Measurements from ENCODE around the gene CELA1.

Gene CELA1

GRCh38 chr12:51372021-51372420, 25.5 kb upstream of the CELA1 start:
- no peak overlapping the region for H3K4me3 ChIP-seq (ENCODE audit: low read depth, low read length)

DNA sequence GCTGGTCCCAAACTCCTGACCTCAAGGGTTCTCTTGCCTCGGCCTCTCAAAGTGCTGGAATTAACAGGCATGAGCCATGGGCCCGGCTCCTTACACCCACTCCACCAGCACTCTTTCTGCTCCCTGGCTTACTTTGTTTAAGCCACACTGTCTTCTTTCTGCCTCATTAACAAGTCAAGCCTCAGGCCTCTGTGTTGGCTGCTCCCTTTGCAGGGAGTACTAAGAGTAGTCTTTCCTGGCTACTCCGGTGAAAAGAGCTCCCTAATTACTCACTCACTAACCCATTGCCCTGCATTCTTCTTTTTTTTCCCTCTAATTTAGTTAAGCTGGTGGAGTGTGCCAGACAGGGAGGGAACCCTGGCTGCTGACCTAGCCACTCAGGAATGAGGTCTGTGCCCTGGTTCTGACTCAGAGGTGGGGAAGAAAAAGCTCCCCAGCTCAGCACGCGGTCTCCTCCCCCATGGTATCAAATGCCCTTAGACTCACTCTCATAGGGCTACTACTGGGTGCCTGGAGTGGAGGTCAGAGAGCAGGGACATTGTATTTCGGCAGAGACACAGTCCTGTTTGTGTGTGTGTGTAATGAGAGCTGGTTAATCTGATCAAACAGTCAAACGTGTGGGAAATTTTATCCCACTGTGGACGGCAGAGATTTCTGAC, 24.9 kb upstream of the CELA1 start:
- no peak overlapping the region for H3K4me3 ChIP-seq (ENCODE audit: low read depth, low read length)
- TF ChIP-seq, protein P1, sequence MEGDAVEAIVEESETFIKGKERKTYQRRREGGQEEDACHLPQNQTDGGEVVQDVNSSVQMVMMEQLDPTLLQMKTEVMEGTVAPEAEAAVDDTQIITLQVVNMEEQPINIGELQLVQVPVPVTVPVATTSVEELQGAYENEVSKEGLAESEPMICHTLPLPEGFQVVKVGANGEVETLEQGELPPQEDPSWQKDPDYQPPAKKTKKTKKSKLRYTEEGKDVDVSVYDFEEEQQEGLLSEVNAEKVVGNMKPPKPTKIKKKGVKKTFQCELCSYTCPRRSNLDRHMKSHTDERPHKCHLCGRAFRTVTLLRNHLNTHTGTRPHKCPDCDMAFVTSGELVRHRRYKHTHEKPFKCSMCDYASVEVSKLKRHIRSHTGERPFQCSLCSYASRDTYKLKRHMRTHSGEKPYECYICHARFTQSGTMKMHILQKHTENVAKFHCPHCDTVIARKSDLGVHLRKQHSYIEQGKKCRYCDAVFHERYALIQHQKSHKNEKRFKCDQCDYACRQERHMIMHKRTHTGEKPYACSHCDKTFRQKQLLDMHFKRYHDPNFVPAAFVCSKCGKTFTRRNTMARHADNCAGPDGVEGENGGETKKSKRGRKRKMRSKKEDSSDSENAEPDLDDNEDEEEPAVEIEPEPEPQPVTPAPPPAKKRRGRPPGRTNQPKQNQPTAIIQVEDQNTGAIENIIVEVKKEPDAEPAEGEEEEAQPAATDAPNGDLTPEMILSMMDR (IDR thresholded peaks at IDR 0.05; ENCODE audit: low read depth, low read length): no peak

More at GRCh38 chr12:51372021-51372420, 25.5 kb upstream of the CELA1 start:
- TF ChIP-seq, protein P1 (IDR thresholded peaks at IDR 0.05; ENCODE audit: low read depth, low read length): no peak

DNA sequence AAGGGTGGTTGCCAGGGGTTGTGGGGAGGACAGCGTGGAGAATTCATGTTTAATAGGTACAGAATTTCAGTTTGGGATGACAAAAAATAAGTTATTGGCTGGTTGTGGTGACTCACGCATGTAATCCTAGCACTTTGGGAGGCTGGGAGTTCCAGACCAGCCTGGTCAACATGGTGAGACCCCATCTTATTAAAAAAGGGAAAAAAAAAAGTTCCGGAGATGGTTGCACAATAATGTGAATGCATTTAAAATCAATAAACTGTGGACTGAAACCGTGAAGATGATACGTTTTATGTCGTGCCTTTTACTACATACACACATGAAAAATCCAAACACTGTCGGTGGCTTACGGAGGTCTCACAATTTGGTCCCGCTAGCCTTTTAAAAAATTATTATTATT, 24.2 kb upstream of the CELA1 start:
- no peak overlapping the region for H3K4me3 ChIP-seq (ENCODE audit: low read depth, low read length)
- TF ChIP-seq, protein P1 (IDR thresholded peaks at IDR 0.05; ENCODE audit: low read depth, low read length): no peak

GRCh38 chr12:51369581-51369980, 23.1 kb upstream of the CELA1 start:
- TF ChIP-seq, protein P1 (IDR thresholded peaks at IDR 0.05; ENCODE audit: low read depth, low read length): no peak
- H3K4me3 ChIP-seq (ENCODE audit: low read depth, low read length): no peak overlapping the region

DNA sequence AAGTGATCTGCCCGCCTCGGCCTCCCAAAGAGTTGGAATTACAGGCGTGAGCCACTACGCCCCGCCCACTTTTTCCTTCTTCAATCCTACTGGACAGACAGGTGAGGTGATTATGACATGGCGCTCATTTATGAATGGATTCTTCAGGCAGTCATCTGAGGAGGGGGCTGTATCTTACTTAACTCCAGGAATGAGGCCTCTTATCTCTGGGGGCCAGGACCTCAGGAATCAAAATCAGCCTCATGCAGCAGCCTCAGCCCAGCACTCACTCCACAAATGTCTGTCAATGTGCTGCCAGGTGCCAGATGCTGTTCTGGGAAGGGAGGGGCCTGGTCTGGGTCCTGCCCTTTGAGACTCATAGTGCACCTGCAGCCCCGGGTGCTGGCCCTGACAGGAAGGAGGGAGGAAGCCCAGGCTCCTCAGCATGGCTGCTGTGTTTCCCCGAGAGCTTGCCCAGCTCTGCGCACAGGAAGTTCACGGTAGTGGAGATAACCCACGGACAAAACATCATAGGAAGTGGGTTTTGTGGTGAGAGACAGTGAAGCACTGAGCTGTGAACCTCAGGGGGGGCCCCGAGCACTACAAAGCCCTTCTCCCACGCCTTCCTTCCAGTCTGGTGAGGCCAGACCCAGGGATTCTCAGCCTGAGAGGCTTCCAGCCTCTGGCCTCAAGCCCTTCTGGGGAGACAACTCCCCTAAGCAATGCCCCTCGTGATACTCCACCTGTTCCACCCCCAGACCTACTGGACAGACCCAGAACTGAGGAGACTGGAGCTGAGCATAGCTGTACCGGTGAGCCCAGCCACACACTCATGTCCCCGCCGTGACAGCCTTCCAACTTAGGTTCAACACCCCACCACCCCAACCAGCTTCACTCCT, 22.4 kb upstream of the CELA1 start:
- TF ChIP-seq, protein P1 (IDR thresholded peaks at IDR 0.05; ENCODE audit: low read depth, low read length): no peak
- no peak overlapping the region for H3K4me3 ChIP-seq (ENCODE audit: low read depth, low read length)

DNA sequence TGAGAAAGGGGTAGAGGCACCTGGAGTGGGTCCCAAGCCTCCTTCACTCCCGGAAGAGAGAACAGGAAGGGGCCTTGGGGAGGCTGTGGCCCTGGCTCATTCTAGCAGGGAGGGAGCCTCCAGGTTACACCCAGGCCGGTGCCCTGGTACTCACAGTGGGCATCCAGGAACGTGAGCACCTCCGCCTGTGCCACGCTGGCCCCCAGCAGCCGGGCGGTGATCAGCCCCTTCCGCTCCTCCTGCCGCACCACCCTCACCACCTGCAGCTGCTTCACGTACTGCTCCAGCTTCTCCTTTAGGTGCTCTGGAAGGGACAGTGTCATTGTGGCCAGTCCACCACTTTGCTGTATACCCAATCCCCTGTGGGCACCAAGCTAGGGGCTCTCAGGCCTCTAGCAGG, 18.8 kb upstream of the CELA1 start:
- no peak overlapping the region for H3K4me3 ChIP-seq (ENCODE audit: low read depth, low read length)
- TF ChIP-seq, protein P1 (IDR thresholded peaks at IDR 0.05; ENCODE audit: low read depth, low read length): no peak

- no peak overlapping the region for H3K4me3 ChIP-seq (ENCODE audit: low read depth, low read length)
- TF ChIP-seq, protein P1 (IDR thresholded peaks at IDR 0.05; ENCODE audit: low read depth, low read length): no peak
These were observed 17.5 kb upstream of the CELA1 start for GRCh38 chr12:51364001-51364400.

All from WI38 (cell line).